ENCODE data around the gene RPH3AL.

GRCh38 chr17:337866-338265 lies 14.7 kb downstream of the RPH3AL start:
- no peak for TF ChIP-seq CTCF (tag by site-specific recombination; IDR thresholded peaks at IDR 0.05)
- TF ChIP-seq ZNF629 (tag by site-specific recombination; IDR thresholded peaks at IDR 0.05): no peak
- no peak for TF ChIP-seq ZNF514 (tag by site-specific recombination; IDR thresholded peaks at IDR 0.05)
- TF ChIP-seq ATF2 (tag by site-specific recombination; IDR thresholded peaks at IDR 0.05; ENCODE audit: low read depth): no peak
- no peak for TF ChIP-seq PBX3 (CRISPR knock-in tag; IDR thresholded peaks at IDR 0.05)
- TF ChIP-seq ZFP3 (tag by site-specific recombination; IDR thresholded peaks at IDR 0.05; ENCODE audit: low read depth): no peak
